ENCODE measurements around the gene PRR5. TPM values are rescaled to one million over a fixed set of nuclear protein-coding genes. Genes with fewer than 3 reads are reported as not detected.

PRR5 gene
- total RNA-seq, 1 experiment from 2014 or later, result 26.9 TPM

DNA sequence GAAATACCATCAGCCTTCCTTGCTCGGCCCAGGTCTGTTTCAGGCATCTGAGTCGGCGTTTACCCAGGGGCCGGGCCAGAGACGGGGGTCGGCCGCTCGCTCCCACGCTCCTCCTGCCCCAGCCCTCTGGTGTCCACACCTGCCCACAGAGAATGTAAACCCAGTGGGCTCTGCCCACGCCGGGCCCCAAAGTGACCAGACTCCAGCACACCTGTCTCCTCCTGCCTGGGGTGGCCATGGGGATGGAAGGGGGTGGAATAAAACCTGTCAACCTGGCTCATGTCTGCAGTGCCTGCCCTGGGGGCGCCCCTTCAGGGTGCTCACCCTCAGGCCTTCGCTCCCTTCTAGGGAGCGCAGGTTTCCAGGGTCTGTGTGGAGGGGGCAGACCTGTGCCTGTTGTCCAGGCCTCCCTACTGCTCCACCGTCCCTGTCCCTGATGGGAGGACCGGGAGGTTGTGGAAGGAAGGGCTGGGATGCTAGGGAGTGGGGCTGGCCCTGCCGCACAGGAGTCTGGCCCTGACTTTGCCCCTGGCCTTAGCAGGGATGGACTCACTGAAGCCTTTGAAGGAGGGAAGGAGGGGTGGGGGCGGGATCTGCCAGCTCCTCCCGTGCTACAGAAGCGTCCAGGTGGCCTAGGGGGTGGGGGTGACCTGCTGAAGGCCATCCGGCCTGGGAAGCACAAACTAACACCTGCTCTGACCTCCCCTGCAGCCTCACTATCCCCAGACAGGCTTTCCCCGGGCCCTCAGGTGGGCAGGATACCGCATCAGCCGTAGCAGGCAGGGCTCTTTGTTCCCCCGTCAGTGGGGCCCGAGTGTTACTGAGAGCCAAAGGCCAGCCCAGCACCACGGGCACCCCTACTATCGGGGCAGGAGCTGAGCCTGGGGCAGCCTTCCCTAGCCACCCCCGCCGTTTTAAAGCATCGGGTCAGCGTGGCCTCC is 35.7 kb downstream of the PRR5 start:
- Histone ChIP-seq H3K9me2 (ENCODE audit: insufficient read depth) (no peaks in the 10 kb centered on the region), H4K20me1 (ENCODE audit: insufficient read depth) (no peaks in the 10 kb centered on the region), H3K79me2 (ENCODE audit: insufficient read depth, low read length) (no peaks in the 10 kb centered on the region), H3K9ac (ENCODE audit: low read length) (peak overlapping the region; percentile 13; the same call in 1 of the 2 replicates), H2AFZ (ENCODE audit: low read depth, low read length, poor library complexity, severe bottlenecking) (no peak overlapping the region), H3K27ac (ENCODE audit: low read depth, low read length) (peak overlapping the region; percentile 14; the same call in 1 of the 2 replicates), H3K27me3 (ENCODE audit: insufficient read depth, low read length) (no peaks in the 10 kb centered on the region), H3K9me3 (ENCODE audit: control insufficient read depth in 1 of 2, insufficient read depth in 1 of 2, low read depth in 1 of 2, low read length in 2 of 2) (no peaks in the 10 kb centered on the region), H3K4me2 (ENCODE audit: low read length) (peak overlapping the region; percentile 60), H3K4me1 (ENCODE audit: control insufficient read depth in 1 of 2, insufficient read depth in 2 of 2, low read length in 2 of 2) (peaks cover 22 to 38% of the 10 kb centered on the region in 2 experiments), H3K4me3 (replicated peaks in 1 of 2; ENCODE audit: low read depth in 1 of 2, low read length in 2 of 2) (no peak overlapping the region), H3K36me3 (ENCODE audit: control insufficient read depth in 1 of 2, insufficient read depth in 2 of 2, low read length in 2 of 2) (no peaks in the 10 kb centered on the region)
- intact Hi-C loops (cut with micrococcal nuclease), result no loop called here
- ChIA-PET POLR2A (no interaction called here), CTCF (interaction anchor here (0.6 to 1.3 kb wide), 2 partner anchors 52 to 53 kb away, joined by 3 to 6 read pairs; no protein-coding TSS in a partner anchor), RAD21 (ENCODE audit: low non-redundant PET in 1 of 2, low total read pairs in 2 of 2, uncharacterized antibody in 2 of 2, unreplicated experiment in 2 of 2) (no interaction called here)
- BruUV-seq (replicated peaks), result TSS peak; percentile 12
- ATAC-seq (peak; percentile 4), DNase-seq (ENCODE audit: low read depth, low spot score) (no peak)
- TF ChIP-seq SRF (IDR thresholded peaks at IDR 0.05; ENCODE audit: low read depth) (no peak), EZH2 (IDR thresholded peaks at IDR 0.05) (no peak)
- TF ChIP-seq, protein P1, sequence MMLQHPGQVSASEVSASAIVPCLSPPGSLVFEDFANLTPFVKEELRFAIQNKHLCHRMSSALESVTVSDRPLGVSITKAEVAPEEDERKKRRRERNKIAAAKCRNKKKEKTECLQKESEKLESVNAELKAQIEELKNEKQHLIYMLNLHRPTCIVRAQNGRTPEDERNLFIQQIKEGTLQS (IDR thresholded peaks at IDR 0.05), result no peak
- TF ChIP-seq, protein P2, sequence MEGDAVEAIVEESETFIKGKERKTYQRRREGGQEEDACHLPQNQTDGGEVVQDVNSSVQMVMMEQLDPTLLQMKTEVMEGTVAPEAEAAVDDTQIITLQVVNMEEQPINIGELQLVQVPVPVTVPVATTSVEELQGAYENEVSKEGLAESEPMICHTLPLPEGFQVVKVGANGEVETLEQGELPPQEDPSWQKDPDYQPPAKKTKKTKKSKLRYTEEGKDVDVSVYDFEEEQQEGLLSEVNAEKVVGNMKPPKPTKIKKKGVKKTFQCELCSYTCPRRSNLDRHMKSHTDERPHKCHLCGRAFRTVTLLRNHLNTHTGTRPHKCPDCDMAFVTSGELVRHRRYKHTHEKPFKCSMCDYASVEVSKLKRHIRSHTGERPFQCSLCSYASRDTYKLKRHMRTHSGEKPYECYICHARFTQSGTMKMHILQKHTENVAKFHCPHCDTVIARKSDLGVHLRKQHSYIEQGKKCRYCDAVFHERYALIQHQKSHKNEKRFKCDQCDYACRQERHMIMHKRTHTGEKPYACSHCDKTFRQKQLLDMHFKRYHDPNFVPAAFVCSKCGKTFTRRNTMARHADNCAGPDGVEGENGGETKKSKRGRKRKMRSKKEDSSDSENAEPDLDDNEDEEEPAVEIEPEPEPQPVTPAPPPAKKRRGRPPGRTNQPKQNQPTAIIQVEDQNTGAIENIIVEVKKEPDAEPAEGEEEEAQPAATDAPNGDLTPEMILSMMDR (IDR thresholded peaks at IDR 0.05 in 2 of 3, conservative IDR thresholded peaks at IDR 0.05 in 1 of 3; ENCODE audit: borderline replicate concordance in 1 of 3, insufficient read depth in 1 of 3, low read depth in 2 of 3, low read length in 2 of 3), result no peak

DNA sequence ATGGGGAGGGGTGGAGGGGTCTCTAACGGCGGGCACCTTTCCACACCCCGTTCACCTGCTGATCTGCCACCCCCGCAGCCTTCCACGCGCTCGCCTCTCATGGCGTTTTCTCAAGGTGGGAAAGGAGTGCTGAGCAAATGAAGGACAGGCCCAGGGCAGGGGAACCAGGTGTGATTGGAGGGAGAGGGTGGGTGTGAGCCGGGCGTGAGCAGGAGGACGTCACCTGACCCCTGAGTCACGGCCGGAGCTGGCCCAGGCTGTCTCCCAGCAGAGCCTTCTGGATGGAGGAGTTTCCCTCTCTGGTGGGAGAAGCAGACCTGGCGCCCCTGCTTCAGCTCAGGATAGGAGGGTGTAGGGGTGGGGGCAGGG is 36.3 kb downstream of the PRR5 start:
- ChIA-PET RAD21 (ENCODE audit: low non-redundant PET in 1 of 2, low total read pairs in 2 of 2, uncharacterized antibody in 2 of 2, unreplicated experiment in 2 of 2) (no interaction called here), CTCF (interaction anchor here (1.3 kb wide), 1 partner anchor 54 kb away, joined by 6 read pairs; no protein-coding TSS in a partner anchor), POLR2A (no interaction called here)
- DNase-seq (ENCODE audit: low read depth, low spot score) (no peak), ATAC-seq (peak; percentile 78)
- Histone ChIP-seq H3K27ac (ENCODE audit: low read depth, low read length) (peak overlapping the region; percentile 14; the same call in 1 of the 2 replicates), H3K9ac (ENCODE audit: low read length) (peak overlapping the region; percentile 13; the same call in 1 of the 2 replicates), H3K4me3 (replicated peaks in 1 of 2; ENCODE audit: low read depth in 1 of 2, low read length in 2 of 2) (no peak overlapping the region), H3K36me3 (ENCODE audit: control insufficient read depth in 1 of 2, insufficient read depth in 2 of 2, low read length in 2 of 2) (no peaks in the 10 kb centered on the region), H3K4me1 (ENCODE audit: control insufficient read depth in 1 of 2, insufficient read depth in 2 of 2, low read length in 2 of 2) (peaks cover 22 to 38% of the 10 kb centered on the region in 2 experiments), H4K20me1 (ENCODE audit: insufficient read depth) (no peaks in the 10 kb centered on the region), H3K9me3 (ENCODE audit: control insufficient read depth in 1 of 2, insufficient read depth in 1 of 2, low read depth in 1 of 2, low read length in 2 of 2) (no peaks in the 10 kb centered on the region), H3K27me3 (ENCODE audit: insufficient read depth, low read length) (no peaks in the 10 kb centered on the region), H2AFZ (ENCODE audit: low read depth, low read length, poor library complexity, severe bottlenecking) (no peak overlapping the region), H3K9me2 (ENCODE audit: insufficient read depth) (no peaks in the 10 kb centered on the region), H3K79me2 (ENCODE audit: insufficient read depth, low read length) (no peaks in the 10 kb centered on the region), H3K4me2 (ENCODE audit: low read length) (peak overlapping the region; percentile 60)
- TF ChIP-seq POLR2AphosphoS5 (IDR thresholded peaks at IDR 0.05; ENCODE audit: low read depth, low read length), result no peak
- TF ChIP-seq POLR2A (IDR thresholded peaks at IDR 0.05; ENCODE audit: borderline replicate concordance, extremely low read depth, insufficient read depth, insufficient read length), result no peak
- TF ChIP-seq SIN3A (IDR thresholded peaks at IDR 0.05; ENCODE audit: low read depth), result no peak
- intact Hi-C loops (cut with micrococcal nuclease), result no loop called here
- BruUV-seq (replicated peaks), result no TSS peak
